C4-2B (cell line): ENCODE measurements around the gene RASGRP1.

Experiments
- H3K27ac ChIP-seq: fragments of 450-650 bp; 2 replicates; pipeline ENCODE4 v1.5.1; 2017
- CTCF ChIP-seq: fragments of 450-650 bp; conservative IDR thresholded peaks from 2 replicates; pipeline ENCODE4 v1.5.1; 2017; ENCODE audit warnings: mild to moderate bottlenecking
- ZFX ChIP-seq: fragments of 450-650 bp; IDR thresholded peaks from 2 replicates; pipeline ENCODE4 v1.6.1; 2017

RASGRP1 gene

GRCh38 chr15:38547255-38547997, 17.2 kb downstream of the RASGRP1 start:
- H3K27ac ChIP-seq = no peak overlapping the region
- TF ChIP-seq CTCF = no peak
- no peak for TF ChIP-seq ZFX

GRCh38 chr15:38545179-38545578, 19.4 kb downstream of the RASGRP1 start:
- TF ChIP-seq CTCF (no peak), ZFX (no peak)
- H3K27ac ChIP-seq = no peak overlapping the region

- H3K27ac ChIP-seq = no peak overlapping the region
- TF ChIP-seq CTCF (no peak), ZFX (no peak)
These were observed 23.6 kb downstream of the RASGRP1 start for GRCh38 chr15:38541026-38541425.

- H3K27ac ChIP-seq = no peak overlapping the region
- no peak for TF ChIP-seq CTCF
- TF ChIP-seq ZFX = no peak
These were observed 24.1 kb downstream of the RASGRP1 start for GRCh38 chr15:38540510-38540909.

- no peak for TF ChIP-seq CTCF
- no peak for TF ChIP-seq ZFX
- H3K27ac ChIP-seq = no peak overlapping the region
These were observed 25.6 kb downstream of the RASGRP1 start for GRCh38 chr15:38539008-38539343.

GRCh38 chr15:38538328-38539007, 26.1 kb downstream of the RASGRP1 start:
- no peak overlapping the region for H3K27ac ChIP-seq
- TF ChIP-seq CTCF = no peak
- TF ChIP-seq ZFX = no peak

- TF ChIP-seq ZFX (no peak), CTCF (no peak)
- H3K27ac ChIP-seq = no peak overlapping the region
These were observed 28.4 kb downstream of the RASGRP1 start for GRCh38 chr15:38536201-38536676.
